A549 (cell line): ENCODE results near the gene PDGFC. TPM values are rescaled to one million over a fixed set of nuclear protein-coding genes. Genes with fewer than 3 reads are reported as not detected.

Experiments
- ATAC-seq, 2 experiments: fragments of 200-7000 bp in 1 of 2; fragments of >200 bp in 1 of 2; cut with Nextera tagmentation in 1 of 2; cut with Tn5 transposase in 1 of 2; 3 replicates each; pipeline versions ENCODE4 v1.8.0 to v1.9.1; 2018 to 2020; ENCODE audit warnings: mild to moderate bottlenecking in 1 of 2, moderate library complexity in 1 of 2
- CTCF ChIA-PET: fragments of 300-600 bp; sonication (Branson Sonifier 250); formaldehyde crosslinking; extraction: SDS; loops from one replicate; lab custom pipeline; 2021; ENCODE audit warnings: antibody characterized with exemption, inconsistent platforms; lab: Yijun Ruan, JAX
- POLR2A ChIA-PET: fragments of 350-600 bp; formaldehyde crosslinking; extraction: SDS; loops from one replicate; lab custom pipeline; 2021; ENCODE audit warnings: antibody characterized with exemption, inconsistent platforms; lab: Yijun Ruan, JAX
- DNase-seq, 2 experiments: peaks; one replicate each; pipeline versions ENCODE4 v3.0.0 to v3.0.0-alpha.2; 2011 to 2016; ENCODE audit warnings: low read depth in 1 of 2, low spot score in 1 of 2
- FAIRE-seq: peaks from 2 replicates; lab custom pipeline; 2011; peaks lifted over from hg19 to GRCh38; lab: Jason Lieb, UNC
- H3K27ac ChIP-seq, 2 experiments: fragments of >200 bp; sonication (Bioruptor Twin); formaldehyde crosslinking; 3 replicates each; pipeline ENCODE4 v1.5.1; 2016 to 2017
- H3K4me1 ChIP-seq: fragments of >200 bp; sonication (Bioruptor Twin); formaldehyde crosslinking; 3 replicates; pipeline ENCODE4 v1.6.1; 2016
- H3K4me2 ChIP-seq: fragments of >200 bp; sonication (Bioruptor Twin); formaldehyde crosslinking; 3 replicates; pipeline ENCODE4 v1.6.1; 2016
- H3K4me3 ChIP-seq: fragments of >200 bp; sonication (Bioruptor Twin); formaldehyde crosslinking; 3 replicates; pipeline ENCODE4 v1.5.1; 2016
- H3K9me3 ChIP-seq: fragments of >200 bp; sonication (Bioruptor Twin); formaldehyde crosslinking; 3 replicates; pipeline ENCODE4 v1.6.1; 2016
- BCL3 ChIP-seq: fragments of >200 bp; sonication (Bioruptor Twin); formaldehyde crosslinking; IDR thresholded peaks from 3 replicates; pipeline ENCODE4 v1.6.1; 2016
- BHLHE40 ChIP-seq: IDR thresholded peaks from 2 replicates; pipeline ENCODE4 v1.6.1; 2012; ENCODE audit warnings: low read depth, low read length, inconsistent platforms
- CBX8 ChIP-seq: fragments of 200-600 bp; sonication (generic); IDR thresholded peaks from 2 replicates; pipeline ENCODE4 v1.6.1; 2016
- CEBPB ChIP-seq, 2 experiments: fragments of >200 bp in 1 of 2; sonication (Bioruptor Twin) in 1 of 2; formaldehyde crosslinking in 1 of 2; IDR thresholded peaks; 2 replicates each; pipeline ENCODE4 v1.6.1; 2012 to 2016
- CHD4 ChIP-seq: fragments of 200-600 bp; sonication (generic); IDR thresholded peaks from 2 replicates; pipeline ENCODE4 v1.6.1; 2016; ENCODE audit warnings: antibody characterized with exemption, mild to moderate bottlenecking, borderline replicate concordance
- CTCF ChIP-seq: fragments of >200 bp; sonication (Bioruptor Twin); formaldehyde crosslinking; IDR thresholded peaks from 3 replicates; pipeline ENCODE4 v1.5.1; 2016
- EHF ChIP-seq: fragments of 250-450 bp; sonication (Bioruptor Pico); IDR thresholded peaks from 2 replicates; pipeline ENCODE4 v1.5.0; 2020; ENCODE audit warnings: mild to moderate bottlenecking
- ESRRA ChIP-seq: fragments of 150-350 bp; IDR thresholded peaks from 2 replicates; pipeline ENCODE4 v1.6.1; 2014; ENCODE audit warnings: mild to moderate bottlenecking, low read length, borderline replicate concordance
- FOSL2 ChIP-seq, 2 experiments: fragments of 450-650 bp in 1 of 2; fragments of >200 bp in 1 of 2; sonication (Bioruptor Twin) in 1 of 2; formaldehyde crosslinking; IDR thresholded peaks; 2 replicates each; pipeline versions ENCODE4 v1.5.0 to v1.6.1; 2016 to 2020; ENCODE audit warnings: mild to moderate bottlenecking in 1 of 2, moderate library complexity in 1 of 2
- FOXS1 ChIP-seq: fragments of 250-450 bp; sonication (Bioruptor Pico); IDR thresholded peaks from 2 replicates; pipeline ENCODE4 v1.5.0; 2020; ENCODE audit warnings: mild to moderate bottlenecking, moderate library complexity
- HES2 ChIP-seq: fragments of >200 bp; sonication (Bioruptor Twin); formaldehyde crosslinking; IDR thresholded peaks from 2 replicates; pipeline ENCODE4 v1.6.1; 2016
- HMGXB4 ChIP-seq: fragments of 250-450 bp; sonication (Bioruptor Pico); IDR thresholded peaks from 2 replicates; pipeline ENCODE4 v1.5.0; 2021; ENCODE audit warnings: mild to moderate bottlenecking, moderate library complexity, borderline replicate concordance
- HOXA7 ChIP-seq: fragments of 250-450 bp; sonication (Bioruptor Pico); IDR thresholded peaks from 2 replicates; pipeline ENCODE4 v1.5.0; 2020; ENCODE audit warnings: mild to moderate bottlenecking, moderate library complexity
- JUN ChIP-seq, 2 experiments: fragments of >200 bp; sonication (Bioruptor Twin); formaldehyde crosslinking; IDR thresholded peaks; 2 replicates in 1 of 2; 3 replicates in 1 of 2; pipeline ENCODE4 v1.6.1; 2016 to 2017
- KDM1A ChIP-seq: fragments of 200-600 bp; sonication (generic); IDR thresholded peaks from 2 replicates; pipeline ENCODE4 v1.6.1; 2016; ENCODE audit warnings: low read depth, mild to moderate bottlenecking
- MYC ChIP-seq: IDR thresholded peaks from 2 replicates; pipeline ENCODE4 v1.6.1; 2012; ENCODE audit warnings: mild to moderate bottlenecking, inconsistent platforms, low read length, improper control_type of control experiment, borderline replicate concordance
- NPAS2 ChIP-seq: fragments of 250-450 bp; sonication (Bioruptor Pico); IDR thresholded peaks from 2 replicates; pipeline ENCODE4 v1.8.0; 2022; ENCODE audit warnings: mild to moderate bottlenecking, moderate library complexity, borderline replicate concordance
- NR3C1 ChIP-seq: fragments of >200 bp; sonication (Bioruptor Twin); formaldehyde crosslinking; IDR thresholded peaks from 3 replicates; pipeline ENCODE4 v1.6.1; 2017
- POLR2A ChIP-seq: IDR thresholded peaks from 2 replicates; pipeline ENCODE4 v1.6.1; 2012; ENCODE audit warnings: mild to moderate bottlenecking, low read length
- POLR2AphosphoS2 ChIP-seq: conservative IDR thresholded peaks from 2 replicates; pipeline ENCODE4 v1.6.1; 2012; ENCODE audit warnings: low read length, improper control_type of control experiment, inconsistent platforms
- RARB ChIP-seq: fragments of 250-450 bp; sonication (Bioruptor Pico); IDR thresholded peaks from 2 replicates; pipeline ENCODE4 v1.8.0; 2021; ENCODE audit warnings: mild to moderate bottlenecking, moderate library complexity
- SREBF2 ChIP-seq: fragments of 450-650 bp; IDR thresholded peaks from 2 replicates; pipeline ENCODE4 v1.6.1; 2014; ENCODE audit warnings: mild to moderate bottlenecking, moderate library complexity
- TP53 ChIP-seq: fragments of 250-450 bp; sonication (Bioruptor Pico); IDR thresholded peaks from 2 replicates; pipeline ENCODE4 v1.5.0; 2021; ENCODE audit warnings: mild to moderate bottlenecking, moderate library complexity
- USF2 ChIP-seq: fragments of 450-650 bp; IDR thresholded peaks from 2 replicates; pipeline ENCODE4 v1.6.1; 2014; ENCODE audit warnings: antibody characterized with exemption
- ZSCAN20 ChIP-seq: fragments of 250-450 bp; sonication (Bioruptor Pico); IDR thresholded peaks from 2 replicates; pipeline ENCODE4 v1.8.0; 2022; ENCODE audit warnings: mild to moderate bottlenecking, moderate library complexity
- WGBS: methylation state at CpG from one replicate; pipeline ENCODE4 v1.1.6; 2017; ENCODE audit errors: missing lambda C conversion rate; 5-methylcytosine and 5-hydroxymethylcytosine counted together
- polyA plus RNA-seq, 4 experiments: library from polyadenylated mRNA; depleted of rRNA in 3 of 4; stranded (reverse); fragments of >200 nt; fragmentation: RNase III in 1 of 4; extraction: RNeasy Plus Mini Kit Qiagen cat#74134 plus additional on column Dnase treatment in 1 of 4; gene quantifications; 2 replicates in 3 of 4; 3 replicates in 1 of 4; pipeline ENCODE4 v1.2.3, GENCODE V29; 2011 to 2017

PDGFC gene
- polyA plus RNA-seq, 2 of the 4 experiments (the other 2 are of a cell fraction) = 3.5 to 4.1 TPM

- no peak overlapping the region for H3K4me2 ChIP-seq
- TF ChIP-seq NPAS2 (CRISPR knock-in tag) (no peak), HOXA7 (CRISPR knock-in tag) (no peak), POLR2AphosphoS2 (no peak), NR3C1 (no peak), ZSCAN20 (CRISPR knock-in tag) (no peak), KDM1A (no peak), FOXS1 (no peak), MYC (no peak), EHF (CRISPR knock-in tag) (no peak), USF2 (no peak), CTCF (no peak), JUN (IDR thresholded peaks at IDR 0.05) (no peak), RARB (CRISPR knock-in tag) (no peak), BCL3 (no peak)
- ChIA-PET POLR2A (interaction anchor here (1.3 kb wide), 1 partner anchor 15 kb away, joined by 3 read pairs; no protein-coding TSS in a partner anchor), CTCF (interaction anchor here (0.9 to 1.0 kb wide), 2 partner anchors 30 to 45 kb away, joined by 3 read pairs; no protein-coding TSS in a partner anchor)
- no peak overlapping the region for H3K4me3 ChIP-seq
- H3K4me1 ChIP-seq = no peaks in the 10 kb centered on the region
- FAIRE-seq = no peak
- H3K27ac ChIP-seq = no peak overlapping the region
- ATAC-seq = no peak
- DNase-seq = no peak
- H3K9me3 ChIP-seq = no peaks in the 10 kb centered on the region
- WGBS = 48% methylated on average over 4 of the region's 4 CpGs
These were observed 42.1 kb upstream of the PDGFC start for GRCh38 chr4:157013656-157014055.

- Histone ChIP-seq H3K4me1 (no peaks in the 10 kb centered on the region), H3K4me2 (no peak overlapping the region), H3K27ac (no peak overlapping the region), H3K4me3 (no peak overlapping the region), H3K9me3 (no peaks in the 10 kb centered on the region)
- WGBS = 60% methylated on average over 2 of the region's 2 CpGs
- ChIA-PET POLR2A (interaction anchor here (1.3 kb wide), 1 partner anchor 14 kb away, joined by 3 read pairs; no protein-coding TSS in a partner anchor), CTCF (interaction anchor here (0.9 to 1.0 kb wide), 2 partner anchors 29 to 45 kb away, joined by 3 read pairs; no protein-coding TSS in a partner anchor)
- DNase-seq (no peak), ATAC-seq (no peak; a peak in 2 of 6 replicates), FAIRE-seq (no peak)
- TF ChIP-seq MYC (no peak), CEBPB (IDR thresholded peaks at IDR 0.05) (no peak), ESRRA (no peak), NR3C1 (no peak), TP53 (CRISPR knock-in tag) (no peak), NPAS2 (CRISPR knock-in tag) (no peak), BHLHE40 (no peak), JUN (IDR thresholded peaks at IDR 0.05) (no peak), SREBF2 (no peak)
These were observed 41.2 kb upstream of the PDGFC start for GRCh38 chr4:157012781-157013180.

- H3K4me2 ChIP-seq = no peak overlapping the region
- POLR2A ChIA-PET = interaction anchor here (1.3 kb wide), 1 partner anchor 14 kb away, joined by 3 read pairs; no protein-coding TSS in a partner anchor
- no peaks in the 10 kb centered on the region for H3K9me3 ChIP-seq
- H3K27ac ChIP-seq = no peak overlapping the region
- FAIRE-seq (no peak), ATAC-seq (no peak), DNase-seq (no peak)
- H3K4me3 ChIP-seq = no peak overlapping the region
- CTCF ChIA-PET = no interaction called here
- H3K4me1 ChIP-seq = no peaks in the 10 kb centered on the region
- TF ChIP-seq SREBF2 (no peak), HES2 (no peak), POLR2A (no peak), CBX8 (no peak), HMGXB4 (CRISPR knock-in tag) (no peak), CEBPB (IDR thresholded peaks at IDR 0.05) (no peak), CHD4 (no peak), FOSL2 (IDR thresholded peaks at IDR 0.05) (no peak), FOSL2 (CRISPR knock-in tag; IDR thresholded peaks at IDR 0.05) (no peak), CTCF (no peak)
These were observed 40.7 kb upstream of the PDGFC start for GRCh38 chr4:157012296-157012695.
